NK-92 treated with Interleukin-12 subunit alpha and Interleukin-12 subunit beta, amount 100 ng/mL, for 24 hours (cell line): ENCODE results near the gene MAML1.

Experiments
- DNase-seq: peaks from one replicate; lab custom pipeline; 2025; lab: John Stamatoyannopoulos, UW

MAML1 gene

GRCh38 chr5:179795049-179795862 is 62.6 kb downstream of the MAML1 start:
- DNase-seq, result no peak

GRCh38 chr5:179795863-179796833 is 63.5 kb downstream of the MAML1 start:
- peak; percentile 48 for DNase-seq

GRCh38 chr5:179796877-179797608 is 64.4 kb downstream of the MAML1 start:
- no peak for DNase-seq

- DNase-seq, result no peak
These were observed 65.1 kb downstream of the MAML1 start for GRCh38 chr5:179797741-179798140.

GRCh38 chr5:179798144-179798770 is 65.6 kb downstream of the MAML1 start:
- no peak for DNase-seq

GRCh38 chr5:179798771-179799643 is 66.4 kb downstream of the MAML1 start:
- DNase-seq, result no peak

GRCh38 chr5:179799644-179799973 is 67.0 kb downstream of the MAML1 start:
- DNase-seq, result no peak

- DNase-seq, result no peak
These were observed 67.6 kb downstream of the MAML1 start for GRCh38 chr5:179800071-179800695.

- DNase-seq, result no peak
These were observed 68.1 kb downstream of the MAML1 start for GRCh38 chr5:179800696-179801201.

- no peak for DNase-seq
These were observed 68.9 kb downstream of the MAML1 start for GRCh38 chr5:179801304-179802206.

GRCh38 chr5:179802207-179802883 is 69.7 kb downstream of the MAML1 start:
- no peak for DNase-seq

GRCh38 chr5:179802950-179803562 is 70.4 kb downstream of the MAML1 start:
- no peak for DNase-seq

- DNase-seq, result peak; percentile 30
These were observed 71.3 kb downstream of the MAML1 start for GRCh38 chr5:179803651-179804554.

- no peak for DNase-seq
These were observed 71.9 kb downstream of the MAML1 start for GRCh38 chr5:179804555-179804947.

- no peak for DNase-seq
These were observed 72.5 kb downstream of the MAML1 start for GRCh38 chr5:179805070-179805528.

GRCh38 chr5:179805529-179806249 is 73.1 kb downstream of the MAML1 start:
- no peak for DNase-seq
